Stimulated activated CD8-positive, alpha-beta memory T cell treated with anti-CD3 and anti-CD28 coated beads, Interleukin-4, amount 100 ng/mL, for 4 hours (primary cell): ENCODE measurements around the gene TMEM37.

Experiments used
- DNase-seq, 2 donors: peaks; one replicate each; pipeline ENCODE4 v3.0.0-alpha.2; 2020; ENCODE audit warnings: low read depth in 2 of 2, low spot score in 1 of 2

Gene TMEM37

DNA sequence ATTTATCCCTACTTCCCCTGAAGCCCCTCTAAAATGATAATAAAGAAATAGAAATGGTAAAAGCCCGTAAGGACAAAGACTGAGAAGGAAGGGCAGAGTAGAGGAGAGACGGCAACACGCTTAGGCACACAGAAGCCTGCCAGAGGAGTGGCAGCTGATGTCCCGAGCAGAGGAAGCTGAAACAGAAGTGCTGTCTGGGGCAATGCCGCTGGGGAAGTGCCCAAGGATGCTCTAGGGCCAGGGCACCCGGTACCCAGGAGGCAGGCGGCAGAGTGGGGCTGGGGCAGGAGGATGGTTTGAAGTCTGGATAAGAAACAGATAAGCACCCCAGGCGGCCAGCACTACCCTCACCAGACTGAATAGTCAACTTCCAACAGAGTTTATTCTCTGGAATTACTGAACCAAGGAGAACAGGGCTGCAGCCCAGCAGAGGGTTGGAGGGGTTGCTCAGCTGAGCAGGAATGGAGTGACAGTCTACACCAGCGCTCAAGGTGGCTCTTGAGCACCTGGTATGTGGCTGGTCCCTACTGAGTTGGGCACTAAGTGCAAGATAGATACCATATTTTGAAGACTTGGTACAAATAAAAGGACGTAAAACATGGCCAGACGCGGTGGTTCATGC is 22.4 kb downstream of the TMEM37 start:
- no peak for DNase-seq

DNA sequence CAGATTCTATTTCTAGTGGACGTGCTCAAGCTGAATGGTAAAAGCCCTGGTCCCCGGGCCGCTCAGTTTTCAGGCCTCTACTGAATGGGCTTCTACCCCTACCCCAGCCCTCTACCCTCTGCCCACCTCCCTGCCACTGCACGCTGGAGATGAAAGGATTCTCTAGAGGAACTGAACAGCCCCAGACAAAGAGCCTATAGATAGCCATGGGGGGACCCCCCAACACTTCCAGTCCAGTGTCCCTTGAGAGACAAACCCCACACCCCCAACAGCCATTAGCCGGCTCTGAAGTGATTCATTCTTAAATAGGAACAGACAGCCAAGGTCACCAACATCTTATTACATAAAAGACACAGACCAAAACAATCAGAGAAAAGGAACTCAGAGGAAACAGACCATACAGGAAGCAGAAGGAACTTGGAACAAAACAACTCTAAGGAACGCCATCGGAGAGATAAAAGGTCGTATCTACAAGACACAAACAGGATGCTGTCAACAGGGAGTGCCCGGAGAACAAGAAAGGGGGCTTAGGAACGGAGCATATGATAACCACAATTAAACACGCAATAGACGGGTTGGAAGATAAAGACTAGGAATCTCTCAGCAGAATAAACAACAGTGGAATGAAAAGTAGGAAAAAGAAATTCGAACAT is 23.5 kb downstream of the TMEM37 start:
- no peak for DNase-seq

GRCh38 chr2:119460076-119460475 is 28.4 kb downstream of the TMEM37 start:
- no peak for DNase-seq

- no peak for DNase-seq
Observed at GRCh38 chr2:119461811-119462210, 30.2 kb downstream of the TMEM37 start.

- DNase-seq: no peak
Observed at GRCh38 chr2:119462574-119462973, 30.9 kb downstream of the TMEM37 start.

DNA sequence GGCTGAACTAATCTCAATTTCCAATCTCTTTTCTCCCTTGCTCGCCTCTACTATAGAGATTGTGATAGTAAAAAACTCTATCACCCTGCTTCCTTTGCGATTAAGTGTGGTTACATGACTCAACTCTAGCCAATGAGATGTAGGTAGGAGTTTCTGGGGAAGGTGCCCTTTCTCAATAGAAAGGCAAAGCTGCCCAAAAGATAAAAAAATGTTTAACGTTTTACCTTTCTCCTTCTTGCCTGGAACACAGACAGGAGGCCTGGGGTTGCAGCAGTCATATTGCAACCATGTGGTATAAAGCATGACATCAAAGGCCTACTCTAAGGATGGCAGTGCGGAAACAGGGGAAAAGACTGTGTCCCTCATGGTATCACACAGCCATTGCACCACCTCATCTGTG is 31.5 kb downstream of the TMEM37 start:
- DNase-seq: no peak

DNA sequence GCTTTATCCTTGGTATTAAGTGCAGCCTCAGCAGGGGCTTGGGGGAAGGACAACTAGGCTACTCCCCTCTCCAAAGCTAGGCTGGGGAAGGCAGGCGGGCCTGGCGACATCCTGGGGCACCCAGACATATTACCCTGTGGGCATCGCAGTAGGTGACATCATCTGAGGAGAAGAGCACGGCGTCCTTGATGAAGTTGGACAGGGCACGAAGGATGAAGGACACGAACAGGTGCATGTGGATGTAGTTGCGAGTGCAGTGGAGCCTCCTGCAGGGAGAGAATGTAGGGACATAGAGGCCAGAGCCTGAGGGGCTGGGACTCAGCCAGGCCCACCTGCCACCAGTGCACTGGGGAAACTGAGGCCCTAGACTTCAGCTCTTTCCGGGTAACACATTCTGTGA is 32.3 kb downstream of the TMEM37 start:
- no peak for DNase-seq

- no peak for DNase-seq
Observed at GRCh38 chr2:119464981-119465380, 33.3 kb downstream of the TMEM37 start.

- no peak for DNase-seq
Observed at GRCh38 chr2:119465687-119466086, 34.0 kb downstream of the TMEM37 start.

DNA sequence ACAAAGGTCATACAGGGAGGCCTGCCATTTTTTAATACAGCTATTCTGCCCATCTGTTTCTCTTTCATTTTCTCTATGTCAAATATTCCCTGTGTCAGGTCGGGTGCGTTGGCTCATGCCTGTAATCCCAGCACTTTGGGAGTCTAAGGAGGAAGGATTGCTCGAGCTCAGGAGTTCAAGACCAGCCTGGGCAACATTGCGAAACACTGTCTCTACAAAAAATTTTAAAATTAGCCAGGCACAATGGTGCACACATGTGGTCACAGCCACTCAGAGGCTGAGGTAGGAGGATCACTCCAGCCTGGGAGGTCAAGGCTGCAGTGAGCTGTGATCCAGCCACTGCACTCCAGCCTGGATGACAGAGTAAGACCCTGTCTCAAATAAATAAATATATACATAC is 34.7 kb downstream of the TMEM37 start:
- DNase-seq: no peak

DNA sequence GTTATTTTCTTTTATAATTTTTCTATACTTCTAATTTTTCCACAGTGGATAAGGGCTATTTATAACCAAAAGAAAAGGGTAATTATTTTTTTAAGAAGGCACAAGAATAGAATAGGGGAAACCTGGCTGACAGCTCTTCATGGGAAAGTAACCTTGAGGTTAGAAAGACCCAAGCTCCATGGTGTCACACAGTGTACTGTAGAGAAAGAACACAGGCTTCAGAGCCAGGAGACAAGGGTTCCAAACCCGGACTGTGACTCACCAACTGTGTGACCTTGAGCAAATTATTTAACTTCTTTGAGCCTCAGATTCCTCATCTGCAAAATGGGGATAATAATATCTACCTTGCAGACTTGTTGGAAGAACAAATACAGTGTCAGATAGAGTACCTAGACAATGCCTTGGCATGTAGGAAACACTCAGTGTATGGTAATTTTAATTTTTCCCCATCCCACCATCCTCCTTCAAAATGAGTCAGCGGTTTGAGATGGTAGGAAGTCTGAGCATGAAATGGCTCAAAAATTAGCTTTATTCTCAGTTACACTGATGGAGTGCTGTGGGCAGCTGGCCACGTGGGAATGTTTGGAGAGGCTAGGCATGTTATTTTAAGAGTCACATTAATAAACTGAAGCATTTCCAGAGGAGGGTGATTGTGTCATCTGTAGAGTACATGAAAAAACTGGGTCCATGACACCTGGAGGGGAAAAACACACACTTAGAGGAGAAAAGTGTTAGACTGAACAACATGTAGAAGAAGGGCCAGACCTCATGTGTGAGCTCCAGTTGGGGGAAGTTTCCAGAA is 36.7 kb downstream of the TMEM37 start:
- DNase-seq: no peak

DNA sequence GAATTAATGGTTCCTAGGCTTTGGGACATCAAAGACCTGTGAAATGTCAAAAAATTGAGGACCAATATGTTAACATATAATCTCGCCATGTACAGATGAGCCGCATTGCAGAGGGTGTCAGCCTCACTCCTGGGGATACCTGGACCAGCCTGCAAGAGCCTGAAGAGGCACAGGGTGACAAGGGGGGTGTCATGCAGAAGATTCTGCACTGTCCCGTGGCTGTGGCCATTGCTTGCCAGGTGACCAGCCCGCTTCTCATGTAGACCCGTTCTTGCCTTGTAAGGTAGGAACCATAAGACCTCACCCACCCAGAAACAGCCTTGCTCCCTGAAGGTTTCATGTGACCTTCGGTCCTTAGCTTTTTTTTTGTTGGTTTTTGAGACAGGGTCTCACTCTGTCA is 37.5 kb downstream of the TMEM37 start:
- no peak for DNase-seq

- no peak for DNase-seq
Observed at GRCh38 chr2:119469661-119470297, 38.1 kb downstream of the TMEM37 start.

- DNase-seq: no peak
Observed at GRCh38 chr2:119472749-119473148, 41.1 kb downstream of the TMEM37 start.

- DNase-seq: no peak
Observed at GRCh38 chr2:119473621-119474370, 42.1 kb downstream of the TMEM37 start.

DNA sequence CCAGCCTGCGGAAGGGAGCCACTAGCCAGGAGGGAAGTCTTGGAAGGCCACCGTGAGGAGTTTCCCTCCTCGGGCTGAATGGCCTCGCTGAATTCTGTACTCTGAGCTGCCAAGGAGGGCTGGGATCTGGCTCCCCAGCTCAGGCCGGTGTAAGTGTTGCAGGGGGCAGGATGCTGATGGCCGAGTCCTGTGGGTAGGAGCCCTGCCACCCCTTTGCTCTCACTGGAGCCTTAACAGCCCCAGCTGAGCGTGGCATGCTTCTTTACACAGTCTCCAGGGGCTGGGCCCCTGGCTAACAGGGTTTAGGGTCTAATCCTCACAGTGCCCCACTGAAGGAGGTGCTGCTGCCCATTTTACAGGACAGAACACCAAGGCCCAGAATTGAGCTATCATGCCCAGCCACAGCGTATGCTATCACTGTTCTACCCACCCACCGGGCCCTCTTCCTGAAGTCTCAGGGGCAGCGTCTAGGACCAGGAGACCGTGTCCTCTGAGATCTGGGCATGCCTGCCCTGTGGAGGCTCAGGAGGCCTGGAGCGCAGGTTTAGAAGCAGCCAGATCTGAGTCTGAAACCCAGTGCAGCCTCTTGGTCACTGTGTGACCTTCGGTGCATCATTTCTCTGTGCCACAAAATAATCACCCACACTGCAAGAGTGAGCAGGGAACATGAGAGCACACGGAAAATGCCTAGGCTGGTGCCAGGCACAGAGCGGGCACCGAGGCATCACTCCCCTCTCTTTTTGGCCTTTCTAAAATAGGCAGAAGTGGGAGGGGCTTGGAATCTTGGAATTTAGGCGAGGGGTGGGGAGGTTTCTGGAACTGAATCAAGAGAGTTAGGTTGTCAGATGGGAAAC is 42.9 kb downstream of the TMEM37 start:
- DNase-seq: no peak

GRCh38 chr2:119475225-119475856 is 43.7 kb downstream of the TMEM37 start:
- DNase-seq: no peak

GRCh38 chr2:119475857-119476244 is 44.2 kb downstream of the TMEM37 start:
- DNase-seq: no peak

DNA sequence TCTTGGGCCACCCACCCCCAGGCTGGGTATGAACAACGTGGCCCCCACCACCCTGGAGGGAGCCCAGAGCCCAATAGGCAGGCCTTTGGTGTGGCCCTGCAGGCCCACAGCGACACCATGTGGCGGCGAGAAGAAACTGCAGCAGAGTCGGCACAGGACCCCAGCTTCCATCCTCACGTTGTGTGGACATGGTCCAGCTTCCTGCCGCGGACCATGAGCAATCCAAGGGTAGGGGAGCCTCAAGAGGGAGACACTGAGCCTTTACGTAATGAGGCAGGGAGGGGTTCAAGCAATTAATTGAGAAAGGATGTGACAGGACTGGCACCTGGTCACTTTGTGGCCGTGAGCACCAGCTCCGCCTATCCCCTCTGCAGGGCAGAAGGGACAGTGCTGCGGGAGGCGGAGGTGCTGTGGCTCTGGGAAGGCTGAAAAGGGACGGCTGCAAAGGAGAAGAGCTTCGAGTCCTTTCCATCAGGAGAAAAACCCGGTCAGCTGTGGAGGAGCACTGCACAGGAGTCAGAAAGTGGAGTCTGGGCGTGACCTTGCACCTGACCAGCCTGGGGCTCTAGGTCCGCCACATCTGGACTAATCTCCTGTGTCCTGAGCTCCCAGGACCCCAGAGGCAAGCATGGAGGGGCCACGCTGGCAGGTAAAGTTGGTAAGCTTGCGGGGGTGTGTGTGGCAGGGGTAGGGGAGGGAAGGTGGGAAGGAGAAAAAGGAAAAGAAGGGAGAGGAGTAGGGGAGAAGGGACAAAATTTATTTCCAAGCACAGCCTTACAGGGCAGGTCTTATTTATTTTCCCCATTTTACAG is 44.9 kb downstream of the TMEM37 start:
- no peak for DNase-seq
